CD4-positive, alpha-beta T cell (primary cell): ENCODE results near the gene PCF11. TPM values are rescaled to one million over a fixed set of nuclear protein-coding genes. Genes with fewer than 3 reads are reported as not detected.

Experiments used
- ATAC-seq: fragments of 200-7000 bp; cut with Tn5 transposase; one replicate; pipeline ENCODE4 v1.10.0; 2022; ENCODE audit warnings: mild to moderate bottlenecking; ENCODE audit not compliant: poor library complexity
- CTCF ChIA-PET: fragments of 350-600 bp; sonication (Branson Sonifier 250); formaldehyde crosslinking; loops from one replicate; lab custom pipeline; 2021; ENCODE audit warnings: antibody characterized with exemption, inconsistent platforms; lab: Charles Lee
- POLR2A ChIA-PET: fragments of 350-600 bp; sonication (Branson Sonifier 250); formaldehyde crosslinking; loops from one replicate; lab custom pipeline; 2021; ENCODE audit warnings: antibody characterized with exemption, inconsistent platforms; lab: Charles Lee
- DNase-seq, 14 experiments: peaks; one replicate each; pipeline ENCODE4 v3.0.0-alpha.2; 2013 to 2020; ENCODE audit warnings: mixed read lengths in 2 of 14
- H3K27ac ChIP-seq, 2 donors: one replicate each; pipeline versions ENCODE4 v1.5.1 to v1.7.0; 2013; ENCODE audit warnings: low read length in 2 of 2, low read depth in 1 of 2, mild to moderate bottlenecking in 1 of 2
- H3K27me3 ChIP-seq, 2 experiments: 1 replicate in 1 of 2; 2 replicates in 1 of 2; pipeline versions ENCODE4 v1.6.1 to v1.7.0; 2013; ENCODE audit warnings: low read length in 2 of 2, control low read depth in 1 of 2, mild to moderate bottlenecking in 1 of 2, moderate library complexity in 1 of 2; ENCODE audit not compliant: insufficient read depth in 2 of 2, control insufficient read depth in 1 of 2
- H3K36me3 ChIP-seq: one replicate; pipeline ENCODE4 v1.6.1; 2013; ENCODE audit warnings: low read length, control low read depth; ENCODE audit not compliant: insufficient read depth
- H3K4me1 ChIP-seq: one replicate; pipeline ENCODE4 v1.6.1; 2013; ENCODE audit warnings: low read length, control low read depth; ENCODE audit not compliant: insufficient read depth
- H3K4me3 ChIP-seq: one replicate; pipeline ENCODE4 v1.5.1; 2013; ENCODE audit warnings: mild to moderate bottlenecking, low read length, moderate library complexity
- H3K9me3 ChIP-seq, 2 experiments: 1 replicate in 1 of 2; 2 replicates in 1 of 2; pipeline versions ENCODE4 v1.6.1 to v1.7.0; 2013; ENCODE audit warnings: low read length in 2 of 2, mild to moderate bottlenecking in 2 of 2, control low read depth in 1 of 2, moderate library complexity in 1 of 2; ENCODE audit not compliant: control insufficient read depth in 1 of 2, insufficient read depth in 1 of 2
- H3K27ac Mint-ChIP-seq: one replicate; pipeline ENCODE4 v1.8.0; 2020; ENCODE audit warnings: mixed read lengths
- H3K27me3 Mint-ChIP-seq: one replicate; pipeline ENCODE4 v1.8.0; 2021; ENCODE audit warnings: mixed read lengths
- H3K36me3 Mint-ChIP-seq: one replicate; pipeline ENCODE4 v1.8.0; 2021; ENCODE audit warnings: low read depth, mixed read lengths
- H3K4me1 Mint-ChIP-seq: one replicate; pipeline ENCODE4 v1.8.0; 2021; ENCODE audit warnings: low read depth, mixed read lengths
- H3K4me3 Mint-ChIP-seq: one replicate; pipeline ENCODE4 v1.8.0; 2020; ENCODE audit warnings: mild to moderate bottlenecking, mixed read lengths
- H3K9me3 Mint-ChIP-seq: one replicate; pipeline ENCODE4 v1.8.0; 2020; ENCODE audit warnings: mixed read lengths
- intact Hi-C, 2 experiments: fragments of 100-400 bp; cut with DNase I in 1 of 2; cut with micrococcal nuclease in 1 of 2; formaldehyde crosslinking; loops; one replicate each; pipeline versions ENCODE4 v1.15.1 to v1.9.0; 2023 to 2025; cut with DNase I, micrococcal nuclease
- total RNA-seq, 174 experiments: library from RNA in 2 of 174; stranded (reverse) in 2 of 174; gene quantifications; one replicate each; pipeline ENCODE4 v1.2.3 and lab custom pipeline; 2021 to 2026
- TF ChIP-seq, protein P1 (sequence below): fragments of 200-600 bp; IDR thresholded peaks from one replicate; pipeline ENCODE4 v1.8.0; 2022; ENCODE audit warnings: antibody characterized with exemption, mild to moderate bottlenecking

The PCF11 gene
- total RNA-seq, 2 experiments from 2014 or later: 119 to 124 TPM

DNA sequence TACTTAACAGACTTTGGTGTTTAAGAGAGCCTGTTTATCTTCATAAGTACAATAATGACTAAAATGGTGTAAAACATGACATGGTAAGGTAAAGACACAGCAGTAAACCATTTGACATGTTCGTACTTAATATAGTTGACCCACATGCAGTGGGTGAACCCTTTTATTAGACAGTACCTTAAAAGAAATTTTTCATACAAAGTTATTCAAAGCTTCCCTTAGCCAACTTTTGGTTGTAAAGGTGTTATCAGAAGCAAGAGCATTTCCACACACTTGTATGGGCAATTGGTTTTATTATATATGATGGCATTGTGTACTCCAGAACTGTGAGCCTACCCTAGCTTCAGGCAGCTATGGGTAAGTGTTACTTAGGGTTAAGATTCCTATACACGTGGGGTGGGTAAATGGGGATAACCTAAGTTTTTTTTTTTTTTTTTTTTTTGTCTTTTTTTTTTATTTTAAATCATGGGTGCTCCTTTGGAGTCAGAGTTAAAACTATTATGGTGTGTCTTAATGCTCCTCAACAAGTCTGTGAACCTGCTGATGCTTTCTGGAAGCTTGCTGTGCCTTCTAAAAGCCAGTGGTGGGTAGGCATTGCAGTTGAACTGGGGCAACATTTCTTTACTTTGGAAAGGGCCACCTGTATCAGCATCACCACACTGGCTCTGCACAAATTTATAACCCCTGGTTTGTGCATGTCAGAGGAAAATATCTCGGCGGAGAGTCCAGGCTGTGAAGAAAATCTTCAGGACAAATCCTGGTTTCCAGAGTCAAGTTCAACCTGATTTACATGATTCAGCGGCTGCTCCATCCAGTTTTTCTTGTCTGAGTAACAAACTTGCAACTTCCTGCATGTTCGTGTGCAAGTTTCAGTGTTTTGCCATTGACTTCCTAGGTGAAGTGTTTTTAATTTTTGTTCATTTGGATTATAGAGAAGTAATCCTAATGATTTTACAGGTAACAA lies 3.3 kb downstream of the PCF11 start:
- Mint-ChIP-seq H3K4me1 (peaks cover 62% of the 10 kb centered on the region), H3K9me3 (no peaks in the 10 kb centered on the region), H3K36me3 (peaks cover 73% of the 10 kb centered on the region), H3K27ac (peak overlapping the region; percentile 100), H3K4me3 (peak overlapping the region; percentile 98), H3K27me3 (no peaks in the 10 kb centered on the region)
- peaks cover 27% of the 10 kb centered on the region for H3K36me3 ChIP-seq
- no peaks in the 10 kb centered on the region for H3K27me3 ChIP-seq
- H3K4me3 ChIP-seq: peak overlapping the region; percentile 99
- ChIA-PET CTCF (interaction anchor here (0.6 to 1.9 kb wide), 4 partner anchors 13 to 259 kb away, joined by 3 to 6 read pairs (median 4); partner anchors contain the start of gene PRCP), POLR2A (interaction anchor here (0.7 to 6.9 kb wide), 12 partner anchors 8 to 259 kb away, joined by 3 to 208 read pairs (median 7); partner anchors contain the start of genes ANKRD42, DDIAS, PRCP and RAB30)
- TF ChIP-seq, protein P1, sequence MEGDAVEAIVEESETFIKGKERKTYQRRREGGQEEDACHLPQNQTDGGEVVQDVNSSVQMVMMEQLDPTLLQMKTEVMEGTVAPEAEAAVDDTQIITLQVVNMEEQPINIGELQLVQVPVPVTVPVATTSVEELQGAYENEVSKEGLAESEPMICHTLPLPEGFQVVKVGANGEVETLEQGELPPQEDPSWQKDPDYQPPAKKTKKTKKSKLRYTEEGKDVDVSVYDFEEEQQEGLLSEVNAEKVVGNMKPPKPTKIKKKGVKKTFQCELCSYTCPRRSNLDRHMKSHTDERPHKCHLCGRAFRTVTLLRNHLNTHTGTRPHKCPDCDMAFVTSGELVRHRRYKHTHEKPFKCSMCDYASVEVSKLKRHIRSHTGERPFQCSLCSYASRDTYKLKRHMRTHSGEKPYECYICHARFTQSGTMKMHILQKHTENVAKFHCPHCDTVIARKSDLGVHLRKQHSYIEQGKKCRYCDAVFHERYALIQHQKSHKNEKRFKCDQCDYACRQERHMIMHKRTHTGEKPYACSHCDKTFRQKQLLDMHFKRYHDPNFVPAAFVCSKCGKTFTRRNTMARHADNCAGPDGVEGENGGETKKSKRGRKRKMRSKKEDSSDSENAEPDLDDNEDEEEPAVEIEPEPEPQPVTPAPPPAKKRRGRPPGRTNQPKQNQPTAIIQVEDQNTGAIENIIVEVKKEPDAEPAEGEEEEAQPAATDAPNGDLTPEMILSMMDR: no peak
- DNase-seq (peak in 4 of 14 experiments; percentile 19 to 30 (median 28)), ATAC-seq (no peak)
- peaks cover 26% of the 10 kb centered on the region for H3K4me1 ChIP-seq
- H3K9me3 ChIP-seq: no peaks in the 10 kb centered on the region
- H3K27ac ChIP-seq: peak overlapping the region; percentile 98 to 99
- intact Hi-C loops: loop anchor here (1.0 to 5.0 kb wide), 4 partner anchors 17 to 254 kb away; partner anchors contain the start of gene ANKRD42 (in 1 of the 2)

DNA sequence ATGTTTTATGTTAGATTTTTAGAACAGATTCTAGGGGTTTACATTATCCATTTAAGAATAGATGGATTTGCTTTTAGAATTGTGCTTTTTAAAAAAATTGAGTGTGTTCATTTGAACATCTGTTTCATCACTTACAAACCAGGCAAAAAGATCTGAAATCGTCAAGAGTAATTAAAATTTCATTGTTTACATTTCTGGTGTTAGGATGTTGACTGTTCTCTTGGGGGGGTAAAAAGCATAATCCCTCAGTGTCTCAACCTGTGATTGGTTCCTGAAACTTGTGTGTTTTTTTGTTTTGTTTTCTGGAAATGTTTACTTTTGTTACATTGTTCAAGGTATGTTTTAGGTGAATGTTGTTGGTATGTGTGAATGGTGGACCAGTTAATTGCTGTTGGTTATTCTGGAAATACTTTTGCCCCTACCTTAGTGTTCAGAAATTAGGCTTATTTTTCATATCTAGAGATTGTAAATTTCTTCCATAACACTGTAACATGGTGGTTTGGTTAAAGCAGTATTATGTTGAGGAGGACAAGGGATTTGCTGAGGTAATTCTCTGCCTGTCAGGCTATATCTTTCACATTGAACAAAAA lies 4.8 kb downstream of the PCF11 start:
- Mint-ChIP-seq H3K27ac (peak overlapping the region; percentile 100), H3K4me1 (peaks cover 76% of the 10 kb centered on the region), H3K4me3 (peak overlapping the region; percentile 75), H3K36me3 (peaks cover 82% of the 10 kb centered on the region), H3K9me3 (no peaks in the 10 kb centered on the region), H3K27me3 (no peaks in the 10 kb centered on the region)
- ChIA-PET POLR2A (interaction anchor here (0.6 to 6.9 kb wide), 10 partner anchors 8 to 261 kb away, joined by 3 to 186 read pairs (median 4); partner anchors contain the start of genes ANKRD42, DDIAS, PRCP and RAB30), CTCF (interaction anchor here (1.4 kb wide), 1 partner anchor 88 kb away, joined by 3 read pairs; no protein-coding TSS in a partner anchor)
- Histone ChIP-seq H3K36me3 (peaks cover 40% of the 10 kb centered on the region), H3K4me3 (no peak overlapping the region), H3K27ac (peak overlapping the region; percentile 2 to 45), H3K9me3 (no peaks in the 10 kb centered on the region), H3K4me1 (peaks cover 19% of the 10 kb centered on the region), H3K27me3 (no peaks in the 10 kb centered on the region)
- TF ChIP-seq, protein P1: no peak
- ATAC-seq: no peak
- intact Hi-C loops: loop anchor here (1.0 to 2.0 kb wide), 2 partner anchors 15 to 32 kb away; partner anchors contain the start of gene ANKRD42 (in 1 of the 2)
- DNase-seq: no peak

DNA sequence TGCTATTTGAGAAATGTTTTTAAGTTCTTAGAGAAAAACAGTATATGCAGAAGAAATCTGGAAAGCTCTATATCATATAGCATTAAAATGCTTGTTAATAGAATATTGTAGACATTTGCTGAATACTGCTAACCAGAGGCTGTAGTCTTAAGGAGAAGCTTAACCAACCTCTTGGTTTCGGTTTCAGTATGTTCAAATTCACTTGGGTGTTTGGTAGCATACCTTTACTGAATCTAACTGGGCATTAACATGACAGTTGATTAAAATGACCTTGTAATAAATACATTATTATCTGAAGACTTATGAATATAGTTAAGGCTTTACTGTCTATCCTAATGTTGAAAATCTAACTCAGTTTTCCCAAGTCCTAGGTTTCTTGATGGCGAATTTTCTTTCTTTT lies 5.4 kb downstream of the PCF11 start:
- Mint-ChIP-seq H3K4me3 (peak overlapping the region; percentile 75), H3K36me3 (peaks cover 82% of the 10 kb centered on the region), H3K27me3 (no peaks in the 10 kb centered on the region), H3K9me3 (no peaks in the 10 kb centered on the region), H3K4me1 (peaks cover 77% of the 10 kb centered on the region), H3K27ac (peak overlapping the region; percentile 100)
- Histone ChIP-seq H3K36me3 (peaks cover 46% of the 10 kb centered on the region), H3K4me1 (peaks cover 19% of the 10 kb centered on the region), H3K9me3 (no peaks in the 10 kb centered on the region), H3K4me3 (no peak overlapping the region), H3K27ac (peak overlapping the region; percentile 2 to 45), H3K27me3 (no peaks in the 10 kb centered on the region)
- ATAC-seq (peak; percentile 39), DNase-seq (peak in 3 of 14 experiments; percentile 60 to 67 (median 64))
- ChIA-PET POLR2A (interaction anchor here (0.5 to 1.3 kb wide), 7 partner anchors 10 to 261 kb away, joined by 3 to 9 read pairs (median 4); partner anchors contain the start of genes DDIAS, PRCP and RAB30), CTCF (interaction anchor here (1.4 kb wide), 1 partner anchor 87 kb away, joined by 3 read pairs; no protein-coding TSS in a partner anchor)
- intact Hi-C loops: loop anchor here in 1 of 2 experiments (2.0 kb wide), 1 partner anchor 14 kb away; no protein-coding TSS in a partner anchor
- TF ChIP-seq, protein P1: no peak
